A549 (cell line): ENCODE measurements around the gene TRAPPC2L. TPM values are rescaled to one million over a fixed set of nuclear protein-coding genes. Genes with fewer than 3 reads are reported as not detected.
"Not testable (repeated sequence)": the region's sequence is repeated elsewhere in the genome, so short reads cannot be mapped to it uniquely, and the experiment has no call there.

Experiments
- ATAC-seq, 2 experiments: fragments of 200-7000 bp in 1 of 2; fragments of >200 bp in 1 of 2; cut with Nextera tagmentation in 1 of 2; cut with Tn5 transposase in 1 of 2; 3 replicates each; pipeline versions ENCODE4 v1.8.0 to v1.9.1; 2018 to 2020; ENCODE audit warnings: mild to moderate bottlenecking in 1 of 2, moderate library complexity in 1 of 2
- CTCF ChIA-PET: fragments of 300-600 bp; sonication (Branson Sonifier 250); formaldehyde crosslinking; extraction: SDS; loops from one replicate; lab custom pipeline; 2021; ENCODE audit warnings: antibody characterized with exemption, inconsistent platforms; lab: Yijun Ruan, JAX
- POLR2A ChIA-PET: fragments of 350-600 bp; formaldehyde crosslinking; extraction: SDS; loops from one replicate; lab custom pipeline; 2021; ENCODE audit warnings: antibody characterized with exemption, inconsistent platforms; lab: Yijun Ruan, JAX
- DNase-seq, 2 experiments: peaks; one replicate each; pipeline versions ENCODE4 v3.0.0 to v3.0.0-alpha.2; 2011 to 2016; ENCODE audit warnings: low read depth in 1 of 2, low spot score in 1 of 2
- FAIRE-seq: peaks from 2 replicates; lab custom pipeline; 2011; peaks lifted over from hg19 to GRCh38; lab: Jason Lieb, UNC
- H3K27ac ChIP-seq, 2 experiments: fragments of >200 bp; sonication (Bioruptor Twin); formaldehyde crosslinking; 3 replicates each; pipeline ENCODE4 v1.5.1; 2016 to 2017
- H3K4me1 ChIP-seq: fragments of >200 bp; sonication (Bioruptor Twin); formaldehyde crosslinking; 3 replicates; pipeline ENCODE4 v1.6.1; 2016
- H3K4me2 ChIP-seq: fragments of >200 bp; sonication (Bioruptor Twin); formaldehyde crosslinking; 3 replicates; pipeline ENCODE4 v1.6.1; 2016
- H3K4me3 ChIP-seq: fragments of >200 bp; sonication (Bioruptor Twin); formaldehyde crosslinking; 3 replicates; pipeline ENCODE4 v1.5.1; 2016
- H3K9me3 ChIP-seq: fragments of >200 bp; sonication (Bioruptor Twin); formaldehyde crosslinking; 3 replicates; pipeline ENCODE4 v1.6.1; 2016
- BHLHE40 ChIP-seq: IDR thresholded peaks from 2 replicates; pipeline ENCODE4 v1.6.1; 2012; ENCODE audit warnings: low read depth, low read length, inconsistent platforms
- EHF ChIP-seq: fragments of 250-450 bp; sonication (Bioruptor Pico); IDR thresholded peaks from 2 replicates; pipeline ENCODE4 v1.5.0; 2020; ENCODE audit warnings: mild to moderate bottlenecking
- EHMT2 ChIP-seq: fragments of 200-600 bp; sonication (generic); IDR thresholded peaks from 2 replicates; pipeline ENCODE4 v1.6.1; 2016; ENCODE audit warnings: antibody characterized with exemption, low read depth, mild to moderate bottlenecking, moderate library complexity
- EP300 ChIP-seq, 2 experiments: fragments of >200 bp; sonication (Bioruptor Twin); formaldehyde crosslinking; IDR thresholded peaks; 2 replicates in 1 of 2; 3 replicates in 1 of 2; pipeline ENCODE4 v1.6.1; 2016 to 2017
- ESRRA ChIP-seq: fragments of 150-350 bp; IDR thresholded peaks from 2 replicates; pipeline ENCODE4 v1.6.1; 2014; ENCODE audit warnings: mild to moderate bottlenecking, low read length, borderline replicate concordance
- HEYL ChIP-seq: fragments of 250-450 bp; sonication (Bioruptor Pico); IDR thresholded peaks from 2 replicates; pipeline ENCODE4 v1.8.0; 2021; ENCODE audit warnings: mild to moderate bottlenecking, moderate library complexity
- KDM1A ChIP-seq: fragments of 200-600 bp; sonication (generic); IDR thresholded peaks from 2 replicates; pipeline ENCODE4 v1.6.1; 2016; ENCODE audit warnings: low read depth, mild to moderate bottlenecking
- NPAS2 ChIP-seq: fragments of 250-450 bp; sonication (Bioruptor Pico); IDR thresholded peaks from 2 replicates; pipeline ENCODE4 v1.8.0; 2022; ENCODE audit warnings: mild to moderate bottlenecking, moderate library complexity, borderline replicate concordance
- NR3C1 ChIP-seq: fragments of >200 bp; sonication (Bioruptor Twin); formaldehyde crosslinking; IDR thresholded peaks from 3 replicates; pipeline ENCODE4 v1.6.1; 2017
- PHF8 ChIP-seq: fragments of 200-600 bp; sonication (generic); IDR thresholded peaks from 2 replicates; pipeline ENCODE4 v1.6.1; 2016; ENCODE audit warnings: low read depth, mild to moderate bottlenecking, antibody characterized with exemption, moderate library complexity, borderline replicate concordance
- RAD21 ChIP-seq, 2 experiments: fragments of >200 bp in 1 of 2; sonication (Bioruptor Twin) in 1 of 2; formaldehyde crosslinking in 1 of 2; IDR thresholded peaks in 1 of 2; conservative IDR thresholded peaks in 1 of 2; 2 replicates in 1 of 2; 3 replicates in 1 of 2; pipeline ENCODE4 v1.6.1; 2012 to 2018; ENCODE audit warnings: inconsistent platforms in 1 of 2
- RARB ChIP-seq: fragments of 250-450 bp; sonication (Bioruptor Pico); IDR thresholded peaks from 2 replicates; pipeline ENCODE4 v1.8.0; 2021; ENCODE audit warnings: mild to moderate bottlenecking, moderate library complexity
- RFX5 ChIP-seq: fragments of 450-650 bp; IDR thresholded peaks from 2 replicates; pipeline ENCODE4 v1.7.1; 2014; ENCODE audit warnings: antibody characterized with exemption, mild to moderate bottlenecking, moderate library complexity
- SREBF2 ChIP-seq: fragments of 450-650 bp; IDR thresholded peaks from 2 replicates; pipeline ENCODE4 v1.6.1; 2014; ENCODE audit warnings: mild to moderate bottlenecking, moderate library complexity
- ZFP36 ChIP-seq: fragments of 450-650 bp; IDR thresholded peaks from 2 replicates; pipeline ENCODE4 v1.6.1; 2014; ENCODE audit warnings: borderline replicate concordance; ENCODE audit not compliant: partially characterized antibody
- ZSCAN20 ChIP-seq: fragments of 250-450 bp; sonication (Bioruptor Pico); IDR thresholded peaks from 2 replicates; pipeline ENCODE4 v1.8.0; 2022; ENCODE audit warnings: mild to moderate bottlenecking, moderate library complexity
- WGBS: methylation state at CpG from one replicate; pipeline ENCODE4 v1.1.6; 2017; ENCODE audit errors: missing lambda C conversion rate; 5-methylcytosine and 5-hydroxymethylcytosine counted together
- polyA plus RNA-seq, 4 experiments: library from polyadenylated mRNA; depleted of rRNA in 3 of 4; stranded (reverse); fragments of >200 nt; fragmentation: RNase III in 1 of 4; extraction: RNeasy Plus Mini Kit Qiagen cat#74134 plus additional on column Dnase treatment in 1 of 4; gene quantifications; 2 replicates in 3 of 4; 3 replicates in 1 of 4; pipeline ENCODE4 v1.2.3, GENCODE V29; 2011 to 2017
- TF ChIP-seq, protein P1 (sequence below): IDR thresholded peaks from 2 replicates; pipeline ENCODE4 v1.6.1; 2012
- TF ChIP-seq, protein P2 (sequence below): fragments of 150-350 bp; IDR thresholded peaks from 2 replicates; pipeline ENCODE4 v1.6.1; 2014; ENCODE audit warnings: low read depth, mild to moderate bottlenecking, low read length
- TF ChIP-seq, protein P3 (sequence below): IDR thresholded peaks from 2 replicates; pipeline ENCODE4 v1.6.1; 2012; ENCODE audit warnings: low read depth, borderline replicate concordance
- TF ChIP-seq, protein P4 (sequence below): fragments of >200 bp; sonication (Bioruptor Twin); formaldehyde crosslinking; IDR thresholded peaks from 3 replicates; pipeline ENCODE4 v1.6.1; 2016

Gene TRAPPC2L
- polyA plus RNA-seq, 2 of the 4 experiments (the other 2 are of a cell fraction): 70.3 to 80.2 TPM

DNA sequence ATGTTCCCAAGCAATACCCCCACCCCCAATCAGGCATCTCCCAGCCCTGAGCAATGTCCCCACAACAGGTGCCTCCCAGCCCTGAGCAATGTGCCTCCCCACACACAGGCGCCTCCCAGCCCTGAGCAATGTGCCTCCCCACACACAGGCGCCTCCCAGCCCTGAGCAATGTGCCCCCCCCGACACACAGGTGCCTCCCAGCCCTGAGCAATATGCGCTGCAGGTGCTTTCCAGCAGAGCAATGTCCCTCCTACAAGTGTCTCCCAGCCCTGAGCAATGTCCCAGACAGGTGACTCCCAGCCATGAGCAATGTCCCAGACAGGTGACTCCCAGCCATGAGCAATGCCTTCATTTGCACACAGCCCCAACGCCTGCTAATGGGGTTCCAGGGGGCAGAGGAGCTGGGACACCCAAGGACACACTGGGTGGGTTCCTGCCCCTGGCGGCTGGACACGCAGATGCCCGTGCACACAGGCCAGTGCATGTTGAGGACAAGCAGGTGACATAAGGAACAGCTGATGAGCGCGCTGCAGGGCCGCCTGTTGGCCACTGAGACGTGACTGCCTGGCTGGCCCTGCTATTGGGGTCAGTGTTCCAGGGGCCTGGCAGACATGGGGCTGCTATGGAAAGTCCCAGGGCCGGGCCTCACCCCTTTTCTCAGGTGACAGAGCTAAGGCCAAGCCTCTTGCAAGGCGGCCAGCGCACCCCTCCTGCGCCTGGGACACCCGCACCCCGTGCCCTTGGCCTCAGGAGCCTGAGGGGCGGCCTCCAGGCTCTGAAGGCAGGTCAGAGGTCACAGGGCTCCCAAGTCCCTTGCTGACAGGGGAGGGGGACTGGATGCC is 36.4 kb downstream of the TRAPPC2L start:
- FAIRE-seq (no peak), DNase-seq (no peak), ATAC-seq (no peak)
- H3K9me3 ChIP-seq: no peaks in the 10 kb centered on the region
- no peak overlapping the region for H3K4me3 ChIP-seq
- TF ChIP-seq EP300 (IDR thresholded peaks at IDR 0.05) (no peak), HEYL (CRISPR knock-in tag) (no peak), RAD21 (conservative IDR thresholded peaks at IDR 0.05 in 1 of 2, IDR thresholded peaks at IDR 0.05 in 1 of 2) (no peak), SREBF2 (no peak), EHMT2 (no peak), EHF (CRISPR knock-in tag) (no peak), NR3C1 (no peak), PHF8 (no peak), ESRRA (no peak), ZSCAN20 (CRISPR knock-in tag) (no peak), NPAS2 (no peak), ZFP36 (no peak), RFX5 (no peak), RARB (CRISPR knock-in tag) (no peak), KDM1A (no peak), BHLHE40 (no peak)
- TF ChIP-seq, protein P1, sequence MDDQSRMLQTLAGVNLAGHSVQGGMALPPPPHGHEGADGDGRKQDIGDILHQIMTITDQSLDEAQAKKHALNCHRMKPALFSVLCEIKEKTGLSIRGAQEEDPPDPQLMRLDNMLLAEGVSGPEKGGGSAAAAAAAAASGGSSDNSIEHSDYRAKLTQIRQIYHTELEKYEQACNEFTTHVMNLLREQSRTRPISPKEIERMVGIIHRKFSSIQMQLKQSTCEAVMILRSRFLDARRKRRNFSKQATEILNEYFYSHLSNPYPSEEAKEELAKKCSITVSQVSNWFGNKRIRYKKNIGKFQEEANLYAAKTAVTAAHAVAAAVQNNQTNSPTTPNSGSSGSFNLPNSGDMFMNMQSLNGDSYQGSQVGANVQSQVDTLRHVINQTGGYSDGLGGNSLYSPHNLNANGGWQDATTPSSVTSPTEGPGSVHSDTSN: no peak
- TF ChIP-seq, protein P2, sequence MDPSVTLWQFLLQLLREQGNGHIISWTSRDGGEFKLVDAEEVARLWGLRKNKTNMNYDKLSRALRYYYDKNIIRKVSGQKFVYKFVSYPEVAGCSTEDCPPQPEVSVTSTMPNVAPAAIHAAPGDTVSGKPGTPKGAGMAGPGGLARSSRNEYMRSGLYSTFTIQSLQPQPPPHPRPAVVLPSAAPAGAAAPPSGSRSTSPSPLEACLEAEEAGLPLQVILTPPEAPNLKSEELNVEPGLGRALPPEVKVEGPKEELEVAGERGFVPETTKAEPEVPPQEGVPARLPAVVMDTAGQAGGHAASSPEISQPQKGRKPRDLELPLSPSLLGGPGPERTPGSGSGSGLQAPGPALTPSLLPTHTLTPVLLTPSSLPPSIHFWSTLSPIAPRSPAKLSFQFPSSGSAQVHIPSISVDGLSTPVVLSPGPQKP: no peak
- TF ChIP-seq, protein P3, sequence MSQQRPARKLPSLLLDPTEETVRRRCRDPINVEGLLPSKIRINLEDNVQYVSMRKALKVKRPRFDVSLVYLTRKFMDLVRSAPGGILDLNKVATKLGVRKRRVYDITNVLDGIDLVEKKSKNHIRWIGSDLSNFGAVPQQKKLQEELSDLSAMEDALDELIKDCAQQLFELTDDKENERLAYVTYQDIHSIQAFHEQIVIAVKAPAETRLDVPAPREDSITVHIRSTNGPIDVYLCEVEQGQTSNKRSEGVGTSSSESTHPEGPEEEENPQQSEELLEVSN: no peak
- TF ChIP-seq, protein P4, sequence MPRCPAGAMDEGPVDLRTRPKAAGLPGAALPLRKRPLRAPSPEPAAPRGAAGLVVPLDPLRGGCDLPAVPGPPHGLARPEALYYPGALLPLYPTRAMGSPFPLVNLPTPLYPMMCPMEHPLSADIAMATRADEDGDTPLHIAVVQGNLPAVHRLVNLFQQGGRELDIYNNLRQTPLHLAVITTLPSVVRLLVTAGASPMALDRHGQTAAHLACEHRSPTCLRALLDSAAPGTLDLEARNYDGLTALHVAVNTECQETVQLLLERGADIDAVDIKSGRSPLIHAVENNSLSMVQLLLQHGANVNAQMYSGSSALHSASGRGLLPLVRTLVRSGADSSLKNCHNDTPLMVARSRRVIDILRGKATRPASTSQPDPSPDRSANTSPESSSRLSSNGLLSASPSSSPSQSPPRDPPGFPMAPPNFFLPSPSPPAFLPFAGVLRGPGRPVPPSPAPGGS: no peak
- H3K4me2 ChIP-seq: no peak overlapping the region
- ChIA-PET POLR2A (no interaction called here), CTCF (interaction anchor here (1.2 kb wide), 1 partner anchor 14 kb away, joined by 4 read pairs; no protein-coding TSS in a partner anchor)
- H3K4me1 ChIP-seq: no peaks in the 10 kb centered on the region; the same call in 2 of the 3 replicates
- WGBS: 50% methylated on average over 19 of the region's 19 CpGs
- no peak overlapping the region for H3K27ac ChIP-seq

DNA sequence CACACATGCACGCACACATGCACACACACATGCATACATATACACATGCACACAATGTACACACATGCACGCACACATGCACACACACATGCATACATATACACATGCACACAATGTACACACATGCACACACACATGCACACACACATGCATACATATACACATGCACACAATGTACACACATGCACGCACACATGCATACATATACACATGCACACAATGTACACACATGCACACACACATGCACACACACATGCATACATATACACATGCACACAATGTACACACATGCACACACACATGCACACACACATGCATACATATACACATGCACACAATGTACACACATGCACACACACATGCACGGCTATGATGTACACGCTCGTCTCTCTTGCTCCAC is 37.3 kb downstream of the TRAPPC2L start:
- FAIRE-seq, H3K27ac ChIP-seq, POLR2A ChIA-PET, H3K4me1 ChIP-seq, H3K4me2 ChIP-seq, DNase-seq, H3K9me3 ChIP-seq, ATAC-seq, CTCF ChIA-PET, H3K4me3 ChIP-seq: not testable (repeated sequence)
- 94% methylated on average over 4 of the region's 6 CpGs for WGBS
